ENCODE data around the gene MYPN.

DNA sequence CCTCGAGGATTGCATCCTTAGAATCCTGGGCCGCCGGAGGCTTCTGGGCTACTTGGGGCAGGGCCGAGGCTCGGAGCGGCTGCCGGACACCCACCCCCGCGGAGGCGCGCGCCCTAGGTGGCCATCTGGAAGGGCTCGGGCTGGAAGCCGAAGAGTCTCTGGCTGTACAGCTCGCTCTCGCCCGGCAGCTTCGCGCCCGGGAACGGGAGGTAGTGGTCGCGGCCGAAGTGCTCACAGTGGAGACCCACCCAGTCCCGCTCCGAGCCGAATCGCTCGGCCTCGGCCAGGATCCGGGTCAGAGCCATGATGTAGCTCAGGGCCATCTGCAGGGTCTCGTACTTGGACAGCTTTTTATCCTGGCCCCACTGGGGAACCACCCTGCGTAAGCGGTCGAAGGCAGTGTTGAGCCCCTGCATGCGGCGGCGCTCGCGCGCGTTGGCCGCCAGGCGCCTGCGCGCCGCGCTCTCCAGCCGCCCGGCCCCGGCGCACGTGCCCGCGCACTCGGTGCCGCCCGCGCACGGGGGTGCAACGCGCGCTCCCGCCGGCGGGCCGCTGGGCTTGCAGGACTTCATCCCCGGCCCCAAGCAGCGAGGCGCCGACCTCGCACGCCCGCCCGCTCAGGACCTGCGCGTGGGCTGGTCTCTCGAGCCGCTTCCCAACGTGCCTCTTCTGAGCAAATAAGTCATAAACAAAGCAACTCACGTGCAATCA, 122.0 kb downstream of the MYPN start:
- TF ChIP-seq, protein P1, sequence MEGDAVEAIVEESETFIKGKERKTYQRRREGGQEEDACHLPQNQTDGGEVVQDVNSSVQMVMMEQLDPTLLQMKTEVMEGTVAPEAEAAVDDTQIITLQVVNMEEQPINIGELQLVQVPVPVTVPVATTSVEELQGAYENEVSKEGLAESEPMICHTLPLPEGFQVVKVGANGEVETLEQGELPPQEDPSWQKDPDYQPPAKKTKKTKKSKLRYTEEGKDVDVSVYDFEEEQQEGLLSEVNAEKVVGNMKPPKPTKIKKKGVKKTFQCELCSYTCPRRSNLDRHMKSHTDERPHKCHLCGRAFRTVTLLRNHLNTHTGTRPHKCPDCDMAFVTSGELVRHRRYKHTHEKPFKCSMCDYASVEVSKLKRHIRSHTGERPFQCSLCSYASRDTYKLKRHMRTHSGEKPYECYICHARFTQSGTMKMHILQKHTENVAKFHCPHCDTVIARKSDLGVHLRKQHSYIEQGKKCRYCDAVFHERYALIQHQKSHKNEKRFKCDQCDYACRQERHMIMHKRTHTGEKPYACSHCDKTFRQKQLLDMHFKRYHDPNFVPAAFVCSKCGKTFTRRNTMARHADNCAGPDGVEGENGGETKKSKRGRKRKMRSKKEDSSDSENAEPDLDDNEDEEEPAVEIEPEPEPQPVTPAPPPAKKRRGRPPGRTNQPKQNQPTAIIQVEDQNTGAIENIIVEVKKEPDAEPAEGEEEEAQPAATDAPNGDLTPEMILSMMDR (tag by site-specific recombination; IDR thresholded peaks at IDR 0.05): peak; percentile 65
- TF ChIP-seq HOXA7 (CRISPR knock-in tag; IDR thresholded peaks at IDR 0.05; ENCODE audit: borderline replicate concordance): no peak
- TF ChIP-seq ZNF394 (tag by site-specific recombination; IDR thresholded peaks at IDR 0.05; ENCODE audit: borderline replicate concordance): peak; percentile 10; the same call in 1 of the 2 replicates
- TF ChIP-seq, protein P2, sequence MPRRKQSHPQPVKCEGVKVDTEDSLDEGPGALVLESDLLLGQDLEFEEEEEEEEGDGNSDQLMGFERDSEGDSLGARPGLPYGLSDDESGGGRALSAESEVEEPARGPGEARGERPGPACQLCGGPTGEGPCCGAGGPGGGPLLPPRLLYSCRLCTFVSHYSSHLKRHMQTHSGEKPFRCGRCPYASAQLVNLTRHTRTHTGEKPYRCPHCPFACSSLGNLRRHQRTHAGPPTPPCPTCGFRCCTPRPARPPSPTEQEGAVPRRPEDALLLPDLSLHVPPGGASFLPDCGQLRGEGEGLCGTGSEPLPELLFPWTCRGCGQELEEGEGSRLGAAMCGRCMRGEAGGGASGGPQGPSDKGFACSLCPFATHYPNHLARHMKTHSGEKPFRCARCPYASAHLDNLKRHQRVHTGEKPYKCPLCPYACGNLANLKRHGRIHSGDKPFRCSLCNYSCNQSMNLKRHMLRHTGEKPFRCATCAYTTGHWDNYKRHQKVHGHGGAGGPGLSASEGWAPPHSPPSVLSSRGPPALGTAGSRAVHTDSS (tag by site-specific recombination; IDR thresholded peaks at IDR 0.05): no peak
- no peak for TF ChIP-seq ZNF416 (tag by site-specific recombination; IDR thresholded peaks at IDR 0.05)
- no peak for TF ChIP-seq ZNF302 (tag by site-specific recombination; IDR thresholded peaks at IDR 0.05; ENCODE audit: low read depth)
- TF ChIP-seq SP3 (tag by site-specific recombination; IDR thresholded peaks at IDR 0.05): no peak
- TF ChIP-seq ZNF175 (tag by site-specific recombination; IDR thresholded peaks at IDR 0.05): no peak
